Mucosa of rectum (tissue), 2 donors: ENCODE data around the gene AGBL1.

Source experiments
- H3K27ac ChIP-seq, 2 donors: one replicate each; pipeline ENCODE4 v1.7.0; 2013; ENCODE audit warnings: inconsistent platforms in 2 of 2, low read depth in 2 of 2, low read length in 2 of 2
- H3K27me3 ChIP-seq, 2 donors: one replicate each; pipeline ENCODE4 v1.7.0; 2013; ENCODE audit warnings: low read length in 2 of 2; ENCODE audit not compliant: control insufficient read depth in 2 of 2, insufficient read depth in 2 of 2
- H3K36me3 ChIP-seq, 2 donors: one replicate each; pipeline ENCODE4 v1.7.0; 2013; ENCODE audit warnings: low read length in 2 of 2; ENCODE audit not compliant: control insufficient read depth in 2 of 2, insufficient read depth in 2 of 2
- H3K4me1 ChIP-seq, 2 donors: one replicate each; pipeline ENCODE4 v1.7.0; 2013; ENCODE audit warnings: low read length in 2 of 2, mild to moderate bottlenecking in 1 of 2; ENCODE audit not compliant: control insufficient read depth in 2 of 2, insufficient read depth in 2 of 2
- H3K4me3 ChIP-seq, 2 donors: one replicate each; pipeline ENCODE4 v1.7.0; 2013; ENCODE audit warnings: low read length in 2 of 2
- H3K9ac ChIP-seq, 2 donors: one replicate each; pipeline ENCODE4 v1.7.0; 2013; ENCODE audit warnings: low read length in 2 of 2, low read depth in 1 of 2, mild to moderate bottlenecking in 1 of 2
- H3K9me3 ChIP-seq, 2 donors: one replicate each; pipeline ENCODE4 v1.7.0; 2013; ENCODE audit warnings: low read length in 2 of 2; ENCODE audit not compliant: control insufficient read depth in 2 of 2
- donor health status: healthy.
- donor health status: Normal muscosa, but diverticular disease.

Gene AGBL1

GRCh38 chr15:86744198-86744780, 664.6 kb downstream of the AGBL1 start:
- Histone ChIP-seq H3K9ac (no peak overlapping the region), H3K27ac (no peak overlapping the region), H3K4me3 (no peak overlapping the region), H3K27me3 (no peaks in the 10 kb centered on the region), H3K4me1 (no peaks in the 10 kb centered on the region), H3K36me3 (no peaks in the 10 kb centered on the region), H3K9me3 (no peaks in the 10 kb centered on the region)

- Histone ChIP-seq H3K4me3 (no peak overlapping the region), H3K27ac (no peak overlapping the region), H3K4me1 (no peaks in the 10 kb centered on the region), H3K27me3 (no peaks in the 10 kb centered on the region), H3K9ac (no peak overlapping the region), H3K9me3 (no peaks in the 10 kb centered on the region), H3K36me3 (no peaks in the 10 kb centered on the region)
These were observed 671.4 kb downstream of the AGBL1 start for GRCh38 chr15:86751116-86751515.

GRCh38 chr15:86754846-86755245, 675.2 kb downstream of the AGBL1 start:
- Histone ChIP-seq H3K9me3 (no peaks in the 10 kb centered on the region), H3K4me1 (no peaks in the 10 kb centered on the region), H3K4me3 (no peak overlapping the region), H3K36me3 (no peaks in the 10 kb centered on the region), H3K9ac (no peak overlapping the region), H3K27me3 (no peaks in the 10 kb centered on the region), H3K27ac (no peak overlapping the region)

GRCh38 chr15:86756688-86757087, 677.0 kb downstream of the AGBL1 start:
- Histone ChIP-seq H3K27me3 (no peaks in the 10 kb centered on the region), H3K36me3 (no peaks in the 10 kb centered on the region), H3K4me1 (no peaks in the 10 kb centered on the region), H3K9ac (no peak overlapping the region), H3K9me3 (no peaks in the 10 kb centered on the region), H3K4me3 (no peak overlapping the region), H3K27ac (no peak overlapping the region)

GRCh38 chr15:86759800-86760523, 680.3 kb downstream of the AGBL1 start:
- Histone ChIP-seq H3K4me3 (no peak overlapping the region), H3K36me3 (no peaks in the 10 kb centered on the region), H3K4me1 (no peaks in the 10 kb centered on the region), H3K27ac (no peak overlapping the region), H3K27me3 (no peaks in the 10 kb centered on the region), H3K9ac (no peak overlapping the region), H3K9me3 (no peaks in the 10 kb centered on the region)

- H3K27ac ChIP-seq: no peak overlapping the region
- H3K4me3 ChIP-seq: no peak overlapping the region
- H3K36me3 ChIP-seq: no peaks in the 10 kb centered on the region
- no peaks in the 10 kb centered on the region for H3K27me3 ChIP-seq
- no peak overlapping the region for H3K9ac ChIP-seq
- H3K9me3 ChIP-seq: no peaks in the 10 kb centered on the region
- H3K4me1 ChIP-seq: no peaks in the 10 kb centered on the region
These were observed 683.2 kb downstream of the AGBL1 start for GRCh38 chr15:86762874-86763273.

- H3K9ac ChIP-seq: no peak overlapping the region
- no peak overlapping the region for H3K27ac ChIP-seq
- H3K27me3 ChIP-seq: no peaks in the 10 kb centered on the region
- no peaks in the 10 kb centered on the region for H3K9me3 ChIP-seq
- no peaks in the 10 kb centered on the region for H3K36me3 ChIP-seq
- no peak overlapping the region for H3K4me3 ChIP-seq
- H3K4me1 ChIP-seq: no peaks in the 10 kb centered on the region
These were observed 684.4 kb downstream of the AGBL1 start for GRCh38 chr15:86764021-86764420.

- Histone ChIP-seq H3K4me1 (no peaks in the 10 kb centered on the region), H3K36me3 (no peaks in the 10 kb centered on the region)
These were observed 685.6 kb downstream of the AGBL1 start for GRCh38 chr15:86765281-86765680.

GRCh38 chr15:86772369-86773059, 692.8 kb downstream of the AGBL1 start:
- H3K27ac ChIP-seq: peak overlapping the region in 1 of 2 donors; percentile 35
- H3K9me3 ChIP-seq: no peaks in the 10 kb centered on the region
- H3K4me3 ChIP-seq: no peak overlapping the region
- H3K27me3 ChIP-seq: no peaks in the 10 kb centered on the region
- H3K9ac ChIP-seq: no peak overlapping the region
- no peaks in the 10 kb centered on the region for H3K36me3 ChIP-seq
- peaks cover 0 to 6% of the 10 kb centered on the region in 2 donors for H3K4me1 ChIP-seq

More at GRCh38 chr15:86765281-86765680, 685.6 kb downstream of the AGBL1 start:
- Histone ChIP-seq H3K27ac (no peak overlapping the region), H3K27me3 (no peaks in the 10 kb centered on the region), H3K9ac (no peak overlapping the region), H3K9me3 (no peaks in the 10 kb centered on the region), H3K4me3 (no peak overlapping the region)

- H3K27ac ChIP-seq: no peak overlapping the region
- H3K9me3 ChIP-seq: no peaks in the 10 kb centered on the region
- no peaks in the 10 kb centered on the region for H3K27me3 ChIP-seq
- H3K4me3 ChIP-seq: no peak overlapping the region
- no peak overlapping the region for H3K9ac ChIP-seq
- peaks cover 0 to 6% of the 10 kb centered on the region in 2 donors for H3K4me1 ChIP-seq
- H3K36me3 ChIP-seq: no peaks in the 10 kb centered on the region
These were observed 694.1 kb downstream of the AGBL1 start for GRCh38 chr15:86773736-86774135.
